OCI-LY3 (cell line): ENCODE measurements around the gene USP46.

Source experiments
- EZH2phosphoT487 ChIP-seq: fragments of 200-600 bp; shearing (Covaris generic); IDR thresholded peaks from 2 replicates; pipeline ENCODE4 v1.6.1; 2018; ENCODE audit warnings: antibody characterized with exemption, mixed run types, low read depth
- TF ChIP-seq, protein P1 (sequence below): fragments of 200-600, 300-600 bp; sonication (generic); IDR thresholded peaks from 2 replicates; pipeline ENCODE4 v1.5.1; 2014; ENCODE audit warnings: antibody characterized with exemption, low read length, low read depth

DNA sequence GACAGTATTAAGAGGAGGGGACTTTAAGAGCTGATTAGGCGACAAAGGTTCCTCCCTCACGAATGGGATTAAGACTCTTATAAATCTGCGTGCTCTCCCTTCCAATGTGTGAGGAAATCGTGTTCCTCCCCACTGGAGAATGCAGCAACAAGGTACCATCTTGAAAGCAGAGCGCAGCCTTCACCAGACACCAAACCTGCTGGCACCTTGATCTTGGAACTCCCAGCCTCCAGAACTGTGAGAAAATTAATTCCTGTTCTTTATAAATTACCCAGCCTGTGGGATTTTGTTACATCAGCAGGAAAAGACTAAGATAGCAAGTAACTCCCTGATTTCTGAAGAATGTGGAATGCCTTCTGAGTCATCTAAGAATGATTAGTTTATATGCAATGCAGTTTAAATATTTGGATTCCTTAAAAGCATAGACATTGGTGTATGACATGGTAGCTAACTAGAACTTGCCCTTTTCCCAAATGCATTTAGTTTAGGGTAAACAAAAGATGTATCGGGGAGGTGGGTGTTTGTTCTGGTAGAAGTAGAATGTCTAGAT lies 86.1 kb downstream of the USP46 start:
- TF ChIP-seq, protein P1, sequence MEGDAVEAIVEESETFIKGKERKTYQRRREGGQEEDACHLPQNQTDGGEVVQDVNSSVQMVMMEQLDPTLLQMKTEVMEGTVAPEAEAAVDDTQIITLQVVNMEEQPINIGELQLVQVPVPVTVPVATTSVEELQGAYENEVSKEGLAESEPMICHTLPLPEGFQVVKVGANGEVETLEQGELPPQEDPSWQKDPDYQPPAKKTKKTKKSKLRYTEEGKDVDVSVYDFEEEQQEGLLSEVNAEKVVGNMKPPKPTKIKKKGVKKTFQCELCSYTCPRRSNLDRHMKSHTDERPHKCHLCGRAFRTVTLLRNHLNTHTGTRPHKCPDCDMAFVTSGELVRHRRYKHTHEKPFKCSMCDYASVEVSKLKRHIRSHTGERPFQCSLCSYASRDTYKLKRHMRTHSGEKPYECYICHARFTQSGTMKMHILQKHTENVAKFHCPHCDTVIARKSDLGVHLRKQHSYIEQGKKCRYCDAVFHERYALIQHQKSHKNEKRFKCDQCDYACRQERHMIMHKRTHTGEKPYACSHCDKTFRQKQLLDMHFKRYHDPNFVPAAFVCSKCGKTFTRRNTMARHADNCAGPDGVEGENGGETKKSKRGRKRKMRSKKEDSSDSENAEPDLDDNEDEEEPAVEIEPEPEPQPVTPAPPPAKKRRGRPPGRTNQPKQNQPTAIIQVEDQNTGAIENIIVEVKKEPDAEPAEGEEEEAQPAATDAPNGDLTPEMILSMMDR: no peak
- no peak for TF ChIP-seq EZH2phosphoT487
